Mammary epithelial cell (primary cell): ENCODE results near the gene ISG15.

Experiments
- EZH2 ChIP-seq: IDR thresholded peaks from 2 replicates; pipeline ENCODE4 v1.6.1; 2012; ENCODE audit warnings: low read length, inconsistent platforms, borderline replicate concordance
- TF ChIP-seq, protein P1 (sequence below), 2 donors: IDR thresholded peaks in 1 of 2; conservative IDR thresholded peaks in 1 of 2; 2 replicates each; pipeline ENCODE4 v1.5.1; 2011 to 2012; ENCODE audit warnings: inconsistent platforms in 2 of 2, low read length in 2 of 2, mild to moderate bottlenecking in 2 of 2, control low read depth in 1 of 2, low read depth in 1 of 2; ENCODE audit not compliant: insufficient read depth in 1 of 2; ENCODE audit errors: extremely low read depth in 1 of 2

GRCh38 chr1:972726-973458 is 40.4 kb upstream of the ISG15 start:
- TF ChIP-seq, protein P1, sequence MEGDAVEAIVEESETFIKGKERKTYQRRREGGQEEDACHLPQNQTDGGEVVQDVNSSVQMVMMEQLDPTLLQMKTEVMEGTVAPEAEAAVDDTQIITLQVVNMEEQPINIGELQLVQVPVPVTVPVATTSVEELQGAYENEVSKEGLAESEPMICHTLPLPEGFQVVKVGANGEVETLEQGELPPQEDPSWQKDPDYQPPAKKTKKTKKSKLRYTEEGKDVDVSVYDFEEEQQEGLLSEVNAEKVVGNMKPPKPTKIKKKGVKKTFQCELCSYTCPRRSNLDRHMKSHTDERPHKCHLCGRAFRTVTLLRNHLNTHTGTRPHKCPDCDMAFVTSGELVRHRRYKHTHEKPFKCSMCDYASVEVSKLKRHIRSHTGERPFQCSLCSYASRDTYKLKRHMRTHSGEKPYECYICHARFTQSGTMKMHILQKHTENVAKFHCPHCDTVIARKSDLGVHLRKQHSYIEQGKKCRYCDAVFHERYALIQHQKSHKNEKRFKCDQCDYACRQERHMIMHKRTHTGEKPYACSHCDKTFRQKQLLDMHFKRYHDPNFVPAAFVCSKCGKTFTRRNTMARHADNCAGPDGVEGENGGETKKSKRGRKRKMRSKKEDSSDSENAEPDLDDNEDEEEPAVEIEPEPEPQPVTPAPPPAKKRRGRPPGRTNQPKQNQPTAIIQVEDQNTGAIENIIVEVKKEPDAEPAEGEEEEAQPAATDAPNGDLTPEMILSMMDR (conservative IDR thresholded peaks at IDR 0.05 in 1 of 2, IDR thresholded peaks at IDR 0.05 in 1 of 2; ENCODE audit: extremely low read depth in 1 of 2, insufficient read depth in 1 of 2, low read depth in 1 of 2, low read length in 2 of 2): no peak
- TF ChIP-seq EZH2: no peak
